Hematopoietic multipotent progenitor cell (in vitro differentiated cells): ENCODE results near the gene PPIG. TPM values are rescaled to one million over a fixed set of nuclear protein-coding genes. Genes with fewer than 3 reads are reported as not detected.
A peak's percentile ranks its signal among the peaks of the same experiment; 100 is the strongest.
"Not testable (repeated sequence)": the region's sequence is repeated elsewhere in the genome, so short reads cannot be mapped to it uniquely, and the experiment has no call there.

Source experiments
- DNase-seq, 3 donors: peaks; one replicate each; pipeline ENCODE4 v3.0.0-alpha.2; 2011 to 2015; ENCODE audit warnings: low read depth in 2 of 3, low spot score in 2 of 3
- total RNA-seq: library from RNA; depleted of rRNA; stranded (reverse); fragments of >200 nt; gene quantifications from one replicate; pipeline ENCODE4 v1.2.3, GENCODE V29; 2012

PPIG gene
- 8.3 TPM for total RNA-seq

GRCh38 chr2:169584005-169584877 lies at the start of gene PPIG:
TSS of gene PPIG (plus strand) at chr2:169584351. CDS start at chr2:169604042, 19,691 bp downstream.
- DNase-seq: peak; percentile 75 to 97 (median 95)

DNA sequence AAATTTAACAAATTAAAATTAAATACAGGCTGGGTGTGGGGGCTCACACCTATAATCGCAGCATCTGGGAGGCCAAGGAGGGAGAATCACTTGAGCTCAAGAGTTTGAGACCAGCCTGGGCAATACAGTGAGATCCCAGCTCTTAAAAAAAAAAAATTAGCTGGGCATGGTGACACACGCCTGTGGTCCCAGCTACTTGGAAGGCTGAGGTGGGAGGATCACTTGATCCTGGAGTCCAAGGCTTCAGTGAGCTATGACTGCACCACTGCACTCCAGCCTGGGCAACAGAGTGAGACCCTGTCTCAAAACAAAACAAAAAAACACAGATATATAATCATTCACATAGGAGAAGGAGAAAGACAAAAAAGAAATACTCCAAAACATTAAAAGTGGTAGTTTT lies 44.7 kb upstream of the PPIG start:
- DNase-seq: not testable (repeated sequence)

DNA sequence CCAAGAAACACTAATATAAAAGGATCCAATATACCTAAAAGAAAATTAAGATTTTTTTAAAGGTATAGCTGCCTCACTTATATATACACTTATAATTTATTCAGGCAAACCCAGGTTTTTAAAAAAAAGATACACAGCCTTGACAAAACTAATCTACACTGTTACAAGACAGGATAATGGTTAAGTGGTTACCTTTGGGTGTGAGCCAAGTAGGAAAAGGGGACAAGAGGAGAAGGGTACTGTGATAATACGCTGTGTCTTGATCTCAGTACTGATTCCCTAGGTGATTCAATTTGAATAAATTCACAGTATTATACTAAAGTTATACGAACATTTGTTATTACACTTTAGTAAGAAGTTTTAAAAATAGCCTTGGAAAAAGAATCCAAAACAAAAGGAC lies 44.0 kb upstream of the PPIG start:
- DNase-seq: peak in 2 of 3 donors; percentile 20 to 45

DNA sequence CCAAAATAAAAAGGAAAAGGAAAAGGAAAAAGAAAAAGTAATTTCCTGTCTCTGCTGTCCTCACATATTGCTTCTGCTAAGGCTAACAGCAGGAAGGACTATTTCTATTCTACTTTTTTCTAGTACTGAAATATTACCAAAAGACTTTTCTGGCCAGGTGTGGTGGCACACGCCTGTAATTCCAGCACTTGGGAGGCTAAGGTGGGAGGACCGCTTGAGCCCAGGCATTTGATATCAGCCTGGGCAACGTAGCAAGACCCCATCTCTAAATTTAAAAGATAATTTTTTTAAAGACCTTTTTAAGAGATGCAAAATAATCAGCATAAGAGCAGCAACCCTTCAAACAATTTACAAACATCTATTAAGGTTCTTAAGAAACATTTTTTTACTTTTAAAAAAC lies 41.7 kb upstream of the PPIG start:
- no peak for DNase-seq

DNA sequence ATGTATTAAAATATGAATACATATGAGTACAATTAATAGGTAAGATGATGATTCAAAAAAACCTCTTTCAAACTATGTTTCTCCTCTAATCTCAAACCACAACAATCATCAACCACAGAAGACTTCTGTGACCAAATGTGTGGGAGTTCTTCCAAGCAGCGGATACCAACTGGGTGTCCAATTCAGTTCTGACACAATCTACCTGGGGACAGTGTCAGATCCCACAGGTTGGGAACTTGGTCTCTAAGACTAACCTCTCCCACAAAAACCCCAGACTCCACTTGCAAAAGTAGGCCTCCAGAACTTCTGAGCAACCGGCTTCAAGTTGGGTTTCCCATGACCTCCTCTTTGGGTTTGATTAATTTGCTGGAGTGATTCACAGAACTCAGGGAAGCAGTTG lies 37.4 kb upstream of the PPIG start:
- DNase-seq: no peak

DNA sequence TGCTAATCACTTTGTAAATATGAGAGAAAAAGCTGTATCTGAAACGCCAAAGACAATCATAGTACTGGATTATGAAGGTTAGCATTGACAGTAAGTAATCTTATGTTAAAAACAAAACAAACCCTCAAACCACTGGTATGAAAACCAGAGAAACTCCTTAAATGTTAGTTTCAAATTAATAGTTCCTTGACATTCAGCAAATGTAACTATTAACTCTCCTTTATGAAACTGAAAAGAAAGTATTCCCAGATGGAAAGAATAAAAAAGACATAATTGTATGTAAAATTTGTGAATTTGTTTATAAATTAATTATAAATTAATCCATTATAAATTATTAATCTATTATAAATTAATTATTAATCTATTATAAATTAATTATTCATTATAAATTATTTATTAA lies 22.8 kb upstream of the PPIG start:
- DNase-seq: no peak

GRCh38 chr2:169562084-169562483 lies 22.1 kb upstream of the PPIG start:
- DNase-seq: not testable (repeated sequence)

DNA sequence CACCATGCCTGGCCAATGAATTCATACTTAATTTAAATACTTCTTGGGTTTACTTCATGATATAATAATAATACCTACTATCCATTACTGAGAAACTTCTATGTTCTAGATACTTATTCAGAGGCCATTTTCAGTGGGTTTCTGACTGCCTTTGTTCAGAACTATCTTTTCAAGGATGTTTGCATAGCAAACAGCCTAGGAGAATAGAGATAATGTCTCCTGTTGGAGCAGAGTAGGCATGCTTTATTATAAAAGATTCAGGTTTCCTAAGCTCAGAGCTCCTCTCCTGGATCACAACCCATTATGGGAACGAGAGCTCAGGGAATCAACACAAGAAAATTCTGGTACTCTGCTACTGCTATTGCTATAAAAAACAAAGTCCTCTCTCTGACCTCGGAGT lies 21.6 kb upstream of the PPIG start:
- no peak for DNase-seq

DNA sequence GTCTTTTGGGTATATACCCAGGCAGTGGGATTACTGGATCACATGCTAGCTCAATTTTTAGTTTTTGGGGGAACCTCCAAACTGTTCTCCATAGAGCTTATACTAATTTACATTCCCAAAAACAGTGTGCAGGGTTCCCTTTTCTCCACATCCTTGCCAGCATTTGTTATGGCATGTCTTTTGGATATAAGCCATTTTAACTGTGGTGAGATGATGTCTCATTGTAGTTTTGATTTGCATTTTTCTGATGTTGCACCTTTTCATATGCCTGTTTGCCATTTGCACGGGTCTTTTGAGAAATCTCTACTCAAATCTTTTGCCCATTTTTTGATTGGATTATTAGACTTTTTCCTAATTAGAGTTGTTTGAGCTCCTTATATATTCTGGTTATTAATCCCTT lies 18.5 kb upstream of the PPIG start:
- no peak for DNase-seq

GRCh38 chr2:169569948-169570347 lies 14.2 kb upstream of the PPIG start:
- DNase-seq: no peak

GRCh38 chr2:169570752-169571151 lies 13.4 kb upstream of the PPIG start:
- DNase-seq: not testable (repeated sequence)

DNA sequence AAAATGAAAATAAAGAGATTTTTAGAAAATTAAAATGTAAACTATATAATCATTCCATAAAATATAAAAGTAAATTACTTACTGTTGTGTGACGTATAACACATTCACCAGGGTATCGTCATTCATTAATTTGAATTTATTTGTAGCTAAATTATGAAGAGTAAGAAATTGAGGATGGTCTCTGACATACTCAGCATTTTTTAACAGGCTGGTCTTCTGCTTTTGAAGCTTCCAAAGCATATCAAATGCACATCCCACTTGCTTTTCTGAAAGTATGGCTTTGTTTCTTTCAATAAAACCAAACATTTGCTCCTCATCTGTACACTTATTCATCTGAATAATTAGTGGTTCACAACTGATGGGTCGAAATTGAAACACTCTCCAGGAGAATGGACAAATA lies 12.6 kb upstream of the PPIG start:
- no peak for DNase-seq

DNA sequence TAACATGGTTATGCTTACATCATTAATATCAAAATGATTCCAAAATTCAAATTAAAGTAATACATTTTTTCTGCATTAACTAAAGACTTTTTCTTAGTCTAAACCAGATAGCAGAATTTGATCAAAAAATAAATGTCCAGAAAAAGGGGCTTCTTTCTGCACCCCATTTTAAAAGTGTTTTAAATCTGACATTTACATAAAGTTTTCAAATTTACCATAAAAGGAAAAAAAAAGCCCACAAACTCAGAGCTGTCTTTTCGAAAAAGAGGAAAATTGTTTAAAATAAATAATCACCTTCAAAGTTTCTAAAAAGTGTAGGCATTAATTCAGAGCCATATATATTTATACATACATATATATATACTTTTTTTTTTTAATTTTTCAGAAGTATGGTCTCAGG lies 12.0 kb upstream of the PPIG start:
- no peak for DNase-seq

GRCh38 chr2:169572821-169573159 lies 11.4 kb upstream of the PPIG start:
- no peak for DNase-seq

DNA sequence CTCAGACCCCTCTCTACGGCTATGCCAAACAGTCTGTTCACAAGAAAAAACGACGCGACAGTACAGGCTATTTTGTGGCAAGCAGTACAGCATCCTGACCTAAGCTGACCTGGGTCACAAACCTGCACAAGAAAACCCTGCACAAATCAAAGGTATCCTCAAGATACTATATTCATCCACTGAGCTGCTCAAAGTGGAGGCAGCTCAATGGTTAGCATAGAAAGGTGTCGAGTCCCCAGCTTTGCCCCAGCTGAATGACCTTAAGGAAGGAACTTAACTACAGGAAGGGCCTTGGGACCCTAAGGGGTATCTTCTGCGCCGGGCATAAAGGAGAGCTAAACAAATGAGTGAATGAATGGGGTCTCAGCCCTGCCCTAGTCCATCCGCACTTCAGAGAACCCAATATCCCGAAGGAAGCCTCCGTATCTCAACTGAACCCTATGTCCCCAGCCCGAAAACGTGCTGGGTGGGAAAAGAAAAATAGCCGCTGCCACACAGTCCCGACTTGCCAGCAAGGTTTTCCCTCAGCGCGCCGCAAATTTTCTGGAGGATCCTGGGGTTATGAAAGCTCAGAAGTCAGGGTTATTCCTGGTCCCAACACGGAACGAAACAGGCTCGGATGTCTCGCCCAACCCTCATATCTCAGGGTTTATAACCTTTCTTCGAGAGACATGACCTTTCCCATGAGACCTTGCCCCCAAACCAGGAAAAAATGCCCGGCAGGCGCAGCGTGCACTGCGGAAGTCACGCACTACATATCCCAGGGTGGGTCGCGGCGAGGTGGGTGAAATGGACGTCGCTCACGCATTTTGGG lies 10.8 kb upstream of the PPIG start, which contains the start of gene FASTKD1:
Gene FASTKD1, minus strand, starts transcription at position 706 of the 814 bp plus-strand sequence. CDS start 1,836 bp downstream, outside the sequence.
- DNase-seq: peak; percentile 68 to 90 (median 89)

GRCh38 chr2:169573974-169574299 lies 10.2 kb upstream of the PPIG start:
- no peak for DNase-seq

DNA sequence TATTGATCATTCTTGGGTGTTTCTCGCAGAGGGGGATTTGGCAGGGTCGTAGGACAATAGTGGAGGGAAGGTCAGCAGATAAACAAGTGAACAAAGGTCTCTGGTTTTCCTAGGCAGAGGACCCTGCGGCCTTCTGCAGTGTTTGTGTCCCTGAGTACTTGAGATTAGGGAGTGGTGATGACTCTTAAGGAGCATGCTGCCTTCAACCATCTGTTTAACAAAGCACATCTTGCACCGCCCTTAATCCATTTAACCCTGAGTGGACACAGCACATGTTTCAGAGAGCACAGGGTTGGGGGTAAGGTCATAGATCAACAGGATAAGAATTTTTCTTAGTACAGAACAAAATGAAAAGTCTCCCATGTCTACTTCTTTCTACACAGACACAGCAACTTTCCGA lies 9.6 kb upstream of the PPIG start:
- DNase-seq: not testable (repeated sequence)

DNA sequence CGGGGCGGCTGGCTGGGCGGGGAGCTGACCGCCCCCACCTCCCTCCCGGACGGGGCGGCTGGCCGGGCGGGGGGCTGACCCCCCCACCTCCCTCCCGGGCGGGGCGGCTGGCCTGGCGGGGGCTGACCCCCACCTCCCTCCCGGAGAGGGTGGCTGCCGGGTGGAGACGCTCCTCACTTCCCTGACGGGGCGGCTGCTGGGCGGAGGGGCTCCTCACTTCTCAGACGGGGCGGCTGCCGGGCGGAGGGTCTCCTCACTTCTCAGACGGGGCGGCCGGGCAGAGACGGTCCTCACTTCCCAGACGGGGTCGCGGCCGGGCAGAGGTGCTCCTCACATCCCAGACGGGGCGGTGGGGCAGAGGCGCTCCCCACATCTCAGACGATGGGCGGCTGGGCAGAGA lies 8.9 kb upstream of the PPIG start:
- not testable (repeated sequence) for DNase-seq

GRCh38 chr2:169579044-169579443 lies 5.1 kb upstream of the PPIG start:
- no peak for DNase-seq

GRCh38 chr2:169582552-169583266 lies 1.4 kb upstream of the PPIG start:
- DNase-seq: not testable (repeated sequence)

- no peak for DNase-seq
These were observed 633 bp upstream of the PPIG start for GRCh38 chr2:169583518-169583917.
